ENCODE measurements around the gene OR7A5. TPM values are rescaled to one million over a fixed set of nuclear protein-coding genes. Genes with fewer than 3 reads are reported as not detected.

OR7A5 gene
- total and polyA plus RNA-seq, 4 donors: 0.11 to 0.39 TPM; not detected in 2

DNA sequence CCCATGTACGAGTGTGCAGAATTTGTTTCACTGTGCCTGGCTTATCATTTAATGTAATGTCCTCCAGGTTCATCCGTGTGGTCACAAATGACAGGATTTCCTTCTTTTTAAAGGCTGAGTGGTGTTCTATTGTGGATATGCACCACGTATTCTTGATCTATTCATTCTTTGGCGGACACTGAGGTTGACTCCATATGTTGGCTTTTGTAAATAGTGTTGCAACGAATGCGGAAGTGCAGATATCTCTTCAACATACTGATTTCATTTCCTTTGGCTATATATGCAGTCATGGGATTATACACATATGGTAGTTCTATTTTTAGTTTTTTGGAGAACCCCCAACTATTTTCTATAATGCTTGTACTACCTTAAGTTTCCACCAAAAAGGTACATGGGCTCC, 13.0 kb downstream of the OR7A5 start:
- no CpG with 5 or more reads among the region's 6 CpGs for WGBS (ENCODE audit: insufficient coverage)
- no peaks in the 10 kb centered on the region for H3K4me1 ChIP-seq (ENCODE audit: control insufficient read depth, insufficient read depth, low read length)
- H3K27ac ChIP-seq (ENCODE audit: low read depth, low read length): no peak overlapping the region
- no peak overlapping the region for H3K4me3 ChIP-seq (ENCODE audit: low read depth, low read length)
- DNase-seq (ENCODE audit: low read depth in 4 of 6, low spot score in 6 of 6): no peak
- no peaks in the 10 kb centered on the region for H3K9me3 ChIP-seq (ENCODE audit: control insufficient read depth, insufficient read depth, low read length)
- no peaks in the 10 kb centered on the region for H3K36me3 ChIP-seq (ENCODE audit: control insufficient read depth, insufficient read depth, low read length)
- no peaks in the 10 kb centered on the region for H3K27me3 ChIP-seq (ENCODE audit: control insufficient read depth, insufficient read depth, low read length)

DNA sequence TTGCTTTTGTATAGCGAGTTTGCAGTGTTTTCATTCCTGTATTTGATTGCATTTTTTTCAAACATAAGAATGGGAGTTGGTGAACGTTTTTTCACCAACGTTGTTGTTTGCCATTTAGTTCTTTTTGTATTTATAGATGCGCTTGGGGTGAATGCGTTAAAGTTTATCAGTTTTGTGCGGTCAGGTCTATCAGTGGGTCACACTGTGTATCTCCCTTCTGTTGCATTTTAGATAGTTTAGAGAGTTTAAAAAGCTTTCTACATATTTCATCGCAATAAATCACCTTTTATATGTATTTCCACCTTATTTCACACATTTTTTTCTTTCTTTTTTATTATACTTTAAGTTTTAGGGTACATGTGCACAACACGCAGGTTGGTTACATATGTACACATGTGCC, 16.4 kb downstream of the OR7A5 start:
- H3K4me3 ChIP-seq (ENCODE audit: low read depth, low read length): no peak overlapping the region
- no peaks in the 10 kb centered on the region for H3K36me3 ChIP-seq (ENCODE audit: control insufficient read depth, insufficient read depth, low read length)
- no CpG with 5 or more reads among the region's 8 CpGs for WGBS (ENCODE audit: insufficient coverage)
- H3K9me3 ChIP-seq (ENCODE audit: control insufficient read depth, insufficient read depth, low read length): no peaks in the 10 kb centered on the region
- no peaks in the 10 kb centered on the region for H3K27me3 ChIP-seq (ENCODE audit: control insufficient read depth, insufficient read depth, low read length)
- H3K4me1 ChIP-seq (ENCODE audit: control insufficient read depth, insufficient read depth, low read length): no peaks in the 10 kb centered on the region
- no peak overlapping the region for H3K27ac ChIP-seq (ENCODE audit: low read depth, low read length)
- no peak for DNase-seq (ENCODE audit: low read depth in 4 of 6, low spot score in 6 of 6)

GRCh38 chr19:14817052-14817451, 17.9 kb downstream of the OR7A5 start:
- no peak overlapping the region for H3K4me3 ChIP-seq (ENCODE audit: low read depth, low read length)
- no peak overlapping the region for H3K27ac ChIP-seq (ENCODE audit: low read depth, low read length)
- no peaks in the 10 kb centered on the region for H3K36me3 ChIP-seq (ENCODE audit: control insufficient read depth, insufficient read depth, low read length)
- DNase-seq (ENCODE audit: low read depth in 4 of 6, low spot score in 6 of 6): no peak
- H3K9me3 ChIP-seq (ENCODE audit: control insufficient read depth, insufficient read depth, low read length): no peaks in the 10 kb centered on the region
- no peaks in the 10 kb centered on the region for H3K4me1 ChIP-seq (ENCODE audit: control insufficient read depth, insufficient read depth, low read length)
- 88% methylated on average over 1 of the region's 3 CpGs for WGBS (ENCODE audit: insufficient coverage)
- no peaks in the 10 kb centered on the region for H3K27me3 ChIP-seq (ENCODE audit: control insufficient read depth, insufficient read depth, low read length)

DNA sequence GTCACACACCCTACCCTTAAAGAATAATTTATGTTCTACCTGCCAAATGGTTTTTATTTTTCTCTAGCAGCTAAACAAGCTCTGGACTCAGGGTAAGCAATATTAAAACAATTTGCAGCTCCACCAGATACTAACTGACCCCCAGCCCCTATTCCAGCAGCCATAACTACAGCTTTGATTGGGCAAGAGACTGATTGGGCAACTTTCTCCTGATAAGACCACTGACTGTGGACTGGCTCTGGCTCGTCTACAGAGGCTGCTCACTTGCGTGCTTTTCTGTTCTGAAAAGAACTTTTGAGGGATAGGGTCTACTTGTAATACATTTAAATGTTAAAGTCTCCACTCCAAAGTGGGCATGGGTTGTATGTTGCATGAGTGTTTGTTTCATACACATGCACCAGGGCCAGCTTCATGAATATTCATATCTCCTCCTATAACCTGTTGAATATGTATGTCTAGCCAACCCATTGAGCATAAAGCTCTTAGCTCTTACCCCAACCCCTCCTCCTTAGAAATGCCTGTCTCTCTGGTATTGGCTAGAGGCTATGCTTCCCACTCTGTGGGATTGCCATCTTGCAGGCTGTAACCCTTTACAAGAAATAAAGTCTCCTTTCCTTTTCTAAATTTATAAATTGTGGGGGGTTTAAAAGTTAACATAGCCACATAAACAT, 19.9 kb downstream of the OR7A5 start:
- Histone ChIP-seq H3K27me3 (ENCODE audit: control insufficient read depth, insufficient read depth, low read length) (no peaks in the 10 kb centered on the region), H3K4me3 (ENCODE audit: low read depth, low read length) (no peak overlapping the region), H3K9me3 (ENCODE audit: control insufficient read depth, insufficient read depth, low read length) (no peaks in the 10 kb centered on the region), H3K4me1 (ENCODE audit: control insufficient read depth, insufficient read depth, low read length) (no peaks in the 10 kb centered on the region), H3K36me3 (ENCODE audit: control insufficient read depth, insufficient read depth, low read length) (no peaks in the 10 kb centered on the region), H3K27ac (ENCODE audit: low read depth, low read length) (no peak overlapping the region)
- DNase-seq (ENCODE audit: low read depth in 4 of 6, low spot score in 6 of 6): no peak
- WGBS (ENCODE audit: insufficient coverage): no CpG with 5 or more reads among the region's 2 CpGs

DNA sequence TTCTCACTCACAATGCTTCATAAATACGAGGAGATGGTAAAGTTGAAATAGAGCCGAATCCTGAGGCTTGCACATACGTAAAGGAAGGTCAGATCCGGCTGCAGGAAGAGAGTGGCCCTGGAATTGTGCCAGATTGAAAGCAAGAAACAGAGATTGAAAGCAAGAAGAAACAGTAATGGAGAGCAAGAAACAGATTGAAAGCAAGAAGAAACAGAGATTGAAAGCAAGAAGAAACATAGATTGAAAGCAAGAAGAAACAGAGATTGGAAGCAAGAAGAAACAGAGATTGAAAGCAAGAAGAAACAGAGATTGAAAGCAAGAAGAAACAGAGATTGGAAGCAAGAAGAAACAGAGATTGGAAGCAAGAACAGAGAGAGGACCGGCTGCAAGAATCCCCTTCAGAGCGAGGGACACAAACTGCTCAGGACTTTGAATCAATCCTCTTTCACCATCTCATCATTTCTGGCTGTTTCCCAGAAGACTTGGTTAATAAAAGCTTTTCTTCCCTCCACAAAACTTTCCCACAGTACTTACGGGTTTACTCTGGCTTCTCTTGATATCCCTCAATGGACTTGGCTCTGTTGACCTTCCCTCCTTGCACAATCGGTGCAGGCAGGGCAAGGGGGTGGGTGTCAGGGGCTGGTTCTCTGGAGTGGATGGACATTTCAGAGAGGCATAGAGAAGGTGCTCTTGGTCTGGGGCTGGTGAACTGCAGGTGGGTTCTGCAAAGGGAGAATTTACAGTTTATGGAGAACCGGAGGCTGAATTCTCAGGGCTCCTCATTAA, 25.5 kb downstream of the OR7A5 start:
- H3K27me3 ChIP-seq (ENCODE audit: control insufficient read depth, insufficient read depth, low read length): no peaks in the 10 kb centered on the region
- no peaks in the 10 kb centered on the region for H3K4me1 ChIP-seq (ENCODE audit: control insufficient read depth, insufficient read depth, low read length)
- H3K27ac ChIP-seq (ENCODE audit: low read depth, low read length): no peak overlapping the region
- H3K9me3 ChIP-seq (ENCODE audit: control insufficient read depth, insufficient read depth, low read length): no peaks in the 10 kb centered on the region
- DNase-seq (ENCODE audit: low read depth in 4 of 6, low spot score in 6 of 6): no peak
- H3K4me3 ChIP-seq (ENCODE audit: low read depth, low read length): no peak overlapping the region
- no peaks in the 10 kb centered on the region for H3K36me3 ChIP-seq (ENCODE audit: control insufficient read depth, insufficient read depth, low read length)
- 61% methylated on average over 6 of the region's 9 CpGs for WGBS (ENCODE audit: insufficient coverage)

DNA sequence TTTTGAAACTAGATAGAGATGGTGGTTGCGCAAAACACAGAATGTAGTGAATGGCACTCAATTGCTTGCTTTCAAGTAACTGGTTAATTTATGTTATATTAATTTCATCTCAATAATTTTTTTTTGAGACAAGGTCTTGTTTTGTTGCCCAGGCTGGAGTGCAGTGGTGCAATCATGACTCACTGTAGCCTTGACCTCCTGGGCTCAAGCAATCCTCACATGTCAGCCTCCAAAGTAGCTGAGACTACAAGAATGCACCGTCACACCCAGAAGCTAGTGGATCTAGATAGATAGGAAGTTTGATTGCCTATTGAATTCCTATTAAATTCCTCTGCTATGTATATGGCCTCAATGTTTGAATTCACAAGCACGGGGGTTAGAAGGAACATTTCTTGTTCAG, 30.2 kb downstream of the OR7A5 start:
- WGBS (ENCODE audit: insufficient coverage): 86% methylated on average over 1 of the region's 3 CpGs
- H3K4me1 ChIP-seq (ENCODE audit: control insufficient read depth, insufficient read depth, low read length): no peaks in the 10 kb centered on the region

DNA sequence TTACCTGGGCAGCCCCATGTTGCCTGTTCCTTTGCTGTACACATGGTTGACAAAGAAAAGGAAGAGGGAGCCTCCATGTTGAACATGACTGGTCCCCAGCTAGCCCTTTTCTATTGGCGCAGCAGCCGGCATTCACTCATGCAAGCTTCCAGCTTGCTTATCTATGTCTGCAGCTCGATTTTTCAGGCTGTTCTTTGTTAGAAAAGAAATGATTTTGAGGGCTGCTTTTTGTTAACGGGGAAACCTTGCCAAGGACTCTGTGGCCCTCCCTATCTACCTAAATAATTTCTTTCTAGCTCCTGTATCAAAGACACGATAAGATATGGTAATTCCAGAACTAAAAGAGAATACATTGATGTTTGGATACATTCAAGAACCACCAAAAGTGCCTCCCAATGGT, 36.2 kb downstream of the OR7A5 start:
- Histone ChIP-seq H3K27ac (ENCODE audit: low read depth, low read length) (no peak overlapping the region), H3K4me3 (ENCODE audit: low read depth, low read length) (no peak overlapping the region), H3K4me1 (ENCODE audit: control insufficient read depth, insufficient read depth, low read length) (no peaks in the 10 kb centered on the region), H3K27me3 (ENCODE audit: control insufficient read depth, insufficient read depth, low read length) (no peaks in the 10 kb centered on the region), H3K9me3 (ENCODE audit: control insufficient read depth, insufficient read depth, low read length) (no peaks in the 10 kb centered on the region), H3K36me3 (ENCODE audit: control insufficient read depth, insufficient read depth, low read length) (no peaks in the 10 kb centered on the region)
- WGBS (ENCODE audit: insufficient coverage): 83% methylated on average over 2 of the region's 5 CpGs
- no peak for DNase-seq (ENCODE audit: low read depth in 4 of 6, low spot score in 6 of 6)

More for the DNA sequence above, 30.2 kb downstream of the OR7A5 start:
- no peaks in the 10 kb centered on the region for H3K27me3 ChIP-seq (ENCODE audit: control insufficient read depth, insufficient read depth, low read length)
- H3K4me3 ChIP-seq (ENCODE audit: low read depth, low read length): no peak overlapping the region
- no peak overlapping the region for H3K27ac ChIP-seq (ENCODE audit: low read depth, low read length)
- H3K36me3 ChIP-seq (ENCODE audit: control insufficient read depth, insufficient read depth, low read length): no peaks in the 10 kb centered on the region
- H3K9me3 ChIP-seq (ENCODE audit: control insufficient read depth, insufficient read depth, low read length): no peaks in the 10 kb centered on the region
- no peak for DNase-seq (ENCODE audit: low read depth in 4 of 6, low spot score in 6 of 6)

DNA sequence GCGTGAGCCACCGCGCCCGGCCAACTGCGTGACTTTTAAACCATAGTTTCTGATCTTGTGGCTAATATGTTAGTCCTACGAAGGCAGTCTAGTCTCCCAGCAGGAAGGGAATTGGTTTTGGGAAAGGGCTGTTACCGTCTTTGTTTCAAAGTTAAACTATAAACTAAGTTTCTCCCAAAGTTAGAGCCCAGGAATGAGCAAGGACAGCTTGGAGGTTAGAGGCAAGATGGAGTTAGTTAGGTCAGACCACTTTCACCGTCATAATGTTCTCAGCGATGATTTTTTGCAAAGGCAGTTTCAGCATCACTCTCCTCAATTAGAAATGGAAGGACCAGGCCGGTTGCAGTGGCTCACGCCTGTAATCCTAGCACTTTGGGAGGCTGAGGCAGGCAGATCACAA, 39.0 kb downstream of the OR7A5 start:
- H3K4me3 ChIP-seq (ENCODE audit: low read depth, low read length): no peak overlapping the region
- no peak for DNase-seq (ENCODE audit: low read depth in 4 of 6, low spot score in 6 of 6)
- H3K4me1 ChIP-seq (ENCODE audit: control insufficient read depth, insufficient read depth, low read length): no peaks in the 10 kb centered on the region
- no peaks in the 10 kb centered on the region for H3K9me3 ChIP-seq (ENCODE audit: control insufficient read depth, insufficient read depth, low read length)
- no peak overlapping the region for H3K27ac ChIP-seq (ENCODE audit: low read depth, low read length)
- no peaks in the 10 kb centered on the region for H3K36me3 ChIP-seq (ENCODE audit: control insufficient read depth, insufficient read depth, low read length)
- H3K27me3 ChIP-seq (ENCODE audit: control insufficient read depth, insufficient read depth, low read length): no peaks in the 10 kb centered on the region
- WGBS (ENCODE audit: insufficient coverage): 92% methylated on average over 9 of the region's 11 CpGs

DNA sequence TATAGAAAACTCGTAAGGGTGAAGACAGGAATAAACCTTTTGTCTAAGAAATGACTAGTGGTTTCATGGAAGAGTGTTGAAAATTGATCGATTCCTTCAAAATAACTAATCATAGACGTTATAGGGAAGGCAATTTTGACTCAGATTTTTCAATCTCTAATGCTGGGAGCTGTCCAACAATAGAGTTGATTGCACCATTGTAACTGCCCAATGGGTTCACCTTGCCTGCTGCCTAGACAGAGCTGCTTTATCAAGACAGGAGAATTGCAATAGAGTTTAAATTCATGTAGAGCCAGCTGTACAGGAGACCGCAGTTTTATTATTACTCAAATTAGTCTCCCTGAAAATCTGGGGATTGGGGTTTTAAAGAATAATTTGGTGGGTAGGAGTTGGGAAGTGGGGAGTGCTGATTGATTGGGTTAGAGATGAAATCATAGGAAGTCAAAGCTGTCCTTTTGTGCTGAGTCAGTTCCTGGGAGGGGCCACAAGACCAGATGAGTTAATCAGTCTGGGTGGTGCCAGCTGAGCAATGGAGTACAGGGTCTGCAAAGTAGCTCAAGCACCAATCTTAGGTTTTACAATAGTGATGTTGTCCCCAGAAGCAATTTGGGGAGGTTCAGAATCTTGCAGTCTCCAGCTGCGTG, 39.8 kb downstream of the OR7A5 start:
- WGBS (ENCODE audit: insufficient coverage): 88% methylated on average over 1 of the region's 5 CpGs
- Histone ChIP-seq H3K9me3 (ENCODE audit: control insufficient read depth, insufficient read depth, low read length) (no peaks in the 10 kb centered on the region), H3K27ac (ENCODE audit: low read depth, low read length) (no peak overlapping the region), H3K4me1 (ENCODE audit: control insufficient read depth, insufficient read depth, low read length) (no peaks in the 10 kb centered on the region), H3K36me3 (ENCODE audit: control insufficient read depth, insufficient read depth, low read length) (no peaks in the 10 kb centered on the region), H3K27me3 (ENCODE audit: control insufficient read depth, insufficient read depth, low read length) (no peaks in the 10 kb centered on the region), H3K4me3 (ENCODE audit: low read depth, low read length) (no peak overlapping the region)
- no peak for DNase-seq (ENCODE audit: low read depth in 4 of 6, low spot score in 6 of 6)

Data from spinal cord (tissue), 10 donors.